GM21515 (cell line): Measurements from ENCODE around the gene ENGASE.
A peak's percentile ranks its signal among the peaks of the same experiment; 100 is the strongest.
"Not testable (repeated sequence)": the region's sequence is repeated elsewhere in the genome, so short reads cannot be mapped to it uniquely, and the experiment has no call there.

Source experiments
- ATAC-seq: cut with Tn5 transposase; IDR thresholded peaks from one replicate; pipeline ENCODE4 v1.9.1; 2021; ENCODE audit not compliant: unreplicated experiment

The ENGASE gene, protein sequence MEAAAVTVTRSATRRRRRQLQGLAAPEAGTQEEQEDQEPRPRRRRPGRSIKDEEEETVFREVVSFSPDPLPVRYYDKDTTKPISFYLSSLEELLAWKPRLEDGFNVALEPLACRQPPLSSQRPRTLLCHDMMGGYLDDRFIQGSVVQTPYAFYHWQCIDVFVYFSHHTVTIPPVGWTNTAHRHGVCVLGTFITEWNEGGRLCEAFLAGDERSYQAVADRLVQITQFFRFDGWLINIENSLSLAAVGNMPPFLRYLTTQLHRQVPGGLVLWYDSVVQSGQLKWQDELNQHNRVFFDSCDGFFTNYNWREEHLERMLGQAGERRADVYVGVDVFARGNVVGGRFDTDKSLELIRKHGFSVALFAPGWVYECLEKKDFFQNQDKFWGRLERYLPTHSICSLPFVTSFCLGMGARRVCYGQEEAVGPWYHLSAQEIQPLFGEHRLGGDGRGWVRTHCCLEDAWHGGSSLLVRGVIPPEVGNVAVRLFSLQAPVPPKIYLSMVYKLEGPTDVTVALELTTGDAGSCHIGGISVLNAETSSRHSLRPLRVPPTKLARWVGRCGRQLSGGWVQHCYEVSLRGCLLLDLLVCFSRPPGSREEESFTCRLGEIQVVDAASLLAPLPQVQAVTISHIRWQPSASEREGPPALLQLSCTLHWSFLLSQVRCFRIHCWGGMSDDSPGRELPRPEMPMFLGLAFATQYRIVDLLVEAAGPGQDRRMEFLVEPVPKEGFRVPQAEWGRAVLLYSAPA

GRCh38 chr17:79074649-79075445 lies at the start of gene ENGASE:
Gene ENGASE, plus strand, starts transcription at chr17:79074824. Its CDS starts 121 bp downstream, at chr17:79074945.
- ATAC-seq = peak; percentile 83

GRCh38 chr17:79024901-79025737 lies 49.5 kb upstream of the ENGASE start:
- no peak for ATAC-seq

DNA sequence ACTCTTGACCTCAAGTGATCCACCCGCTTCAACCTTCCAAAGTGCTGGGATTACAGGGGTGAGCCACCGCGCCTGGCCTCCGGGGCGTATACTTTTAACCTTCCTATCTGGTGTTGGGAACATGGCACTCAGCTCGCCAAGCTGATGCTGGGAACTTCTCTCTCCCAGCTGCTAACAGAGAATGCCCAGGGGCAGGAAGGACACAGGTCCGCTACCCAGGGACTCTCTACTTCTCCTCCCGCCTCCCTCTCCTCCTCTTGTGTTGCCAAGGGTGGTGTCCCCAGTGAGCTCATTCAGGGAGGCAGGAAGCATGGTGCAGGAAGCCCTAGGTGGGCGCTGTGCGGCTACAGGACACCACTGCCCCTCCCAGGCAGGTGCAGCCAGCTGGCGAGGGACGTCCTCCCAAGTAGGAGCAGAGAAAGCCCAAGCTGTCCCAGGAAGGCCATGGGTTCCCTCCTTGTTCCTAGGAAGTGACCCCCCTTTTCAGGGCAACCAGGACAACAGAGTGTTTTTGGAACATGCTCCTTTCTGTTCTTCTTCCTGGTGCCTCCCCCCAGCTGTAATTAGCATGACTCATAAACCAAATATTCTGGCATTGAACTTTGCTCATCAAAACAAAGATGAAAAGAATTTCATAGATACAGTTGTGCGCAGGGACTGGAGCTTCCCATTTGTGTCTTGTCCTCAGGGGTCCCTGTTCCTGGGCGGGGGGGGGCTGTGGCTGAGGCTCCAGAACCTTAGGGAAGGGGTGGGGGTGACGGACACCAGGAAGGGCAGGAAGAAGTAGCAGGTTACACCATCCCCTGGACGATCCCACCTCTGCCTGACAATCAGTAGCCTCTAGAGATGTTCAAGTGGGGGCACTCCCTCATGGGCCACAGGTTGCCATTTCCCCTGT lies 48.0 kb upstream of the ENGASE start:
- no peak for ATAC-seq

DNA sequence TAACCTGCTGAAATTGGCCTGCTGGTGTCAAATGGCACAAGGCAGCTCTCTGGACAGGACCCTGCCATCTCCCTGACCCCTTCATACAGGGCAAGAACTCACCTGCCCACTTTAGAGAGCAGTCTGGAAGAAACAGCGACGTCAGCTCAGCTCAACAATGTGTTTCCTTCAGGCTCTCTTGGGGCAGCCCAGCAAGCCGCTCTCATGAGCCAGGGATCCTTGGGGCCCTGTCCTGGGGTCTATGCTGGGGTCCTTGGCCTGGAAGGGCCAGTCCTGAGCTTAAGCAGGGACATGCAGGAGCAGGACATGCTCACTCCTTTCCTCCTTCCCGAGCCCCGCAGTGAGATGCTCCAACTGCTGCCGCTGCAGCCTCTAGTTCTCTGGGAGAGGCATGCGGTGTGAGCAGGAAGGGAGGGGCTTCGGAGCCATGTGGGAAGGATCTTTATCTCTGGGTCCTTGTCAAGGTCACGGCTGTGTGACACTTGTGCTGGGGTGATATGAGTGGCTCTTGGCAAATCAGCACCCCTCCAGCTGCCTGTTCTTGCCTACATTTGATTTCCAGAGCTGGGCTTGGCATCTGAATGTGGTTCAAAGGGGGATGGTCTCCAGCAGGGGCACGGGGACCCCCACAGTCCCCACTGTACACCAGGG lies 47.2 kb upstream of the ENGASE start:
- ATAC-seq = no peak

- ATAC-seq = no peak
Measured at GRCh38 chr17:79027925-79028491, 46.6 kb upstream of the ENGASE start.

DNA sequence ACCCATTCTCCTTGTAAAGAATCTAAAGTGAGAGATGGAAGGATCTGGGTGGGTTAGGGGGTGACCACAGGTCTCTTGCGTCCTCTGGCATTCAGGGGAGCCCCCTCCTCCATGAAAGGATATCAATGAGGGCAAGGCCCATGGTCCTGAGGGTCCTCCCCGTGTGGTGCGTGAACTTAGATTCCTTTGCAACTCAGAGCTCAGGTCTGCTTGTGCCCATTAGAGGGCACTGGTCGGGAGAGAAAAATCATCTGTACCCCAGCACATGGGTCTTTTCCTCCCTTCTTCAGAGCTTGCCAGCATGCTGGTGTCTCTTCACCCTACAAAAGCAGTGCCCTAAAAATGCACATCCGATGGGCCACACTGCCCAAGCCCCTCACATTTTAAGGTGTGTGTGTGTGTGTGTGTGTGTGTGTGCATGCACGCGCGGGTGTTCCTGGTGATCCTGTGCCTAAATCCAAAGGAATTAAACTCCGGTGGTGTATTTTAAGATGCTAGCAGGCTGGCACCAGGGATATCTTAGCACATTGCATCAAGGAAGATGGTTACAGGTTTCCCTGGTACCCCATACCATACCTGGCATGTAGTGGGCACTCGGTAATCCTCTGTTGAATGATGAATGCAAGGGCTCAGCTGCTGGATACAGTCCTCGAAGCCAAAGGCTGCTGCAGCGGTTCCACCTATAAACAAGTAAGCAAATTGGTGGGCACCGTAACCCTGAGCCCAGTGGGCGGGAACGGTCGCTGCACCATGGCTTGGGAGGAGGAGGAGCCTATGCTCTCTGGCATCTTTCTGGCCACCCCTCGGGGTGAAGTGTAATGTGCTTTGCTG lies 45.9 kb upstream of the ENGASE start:
- ATAC-seq = no peak

DNA sequence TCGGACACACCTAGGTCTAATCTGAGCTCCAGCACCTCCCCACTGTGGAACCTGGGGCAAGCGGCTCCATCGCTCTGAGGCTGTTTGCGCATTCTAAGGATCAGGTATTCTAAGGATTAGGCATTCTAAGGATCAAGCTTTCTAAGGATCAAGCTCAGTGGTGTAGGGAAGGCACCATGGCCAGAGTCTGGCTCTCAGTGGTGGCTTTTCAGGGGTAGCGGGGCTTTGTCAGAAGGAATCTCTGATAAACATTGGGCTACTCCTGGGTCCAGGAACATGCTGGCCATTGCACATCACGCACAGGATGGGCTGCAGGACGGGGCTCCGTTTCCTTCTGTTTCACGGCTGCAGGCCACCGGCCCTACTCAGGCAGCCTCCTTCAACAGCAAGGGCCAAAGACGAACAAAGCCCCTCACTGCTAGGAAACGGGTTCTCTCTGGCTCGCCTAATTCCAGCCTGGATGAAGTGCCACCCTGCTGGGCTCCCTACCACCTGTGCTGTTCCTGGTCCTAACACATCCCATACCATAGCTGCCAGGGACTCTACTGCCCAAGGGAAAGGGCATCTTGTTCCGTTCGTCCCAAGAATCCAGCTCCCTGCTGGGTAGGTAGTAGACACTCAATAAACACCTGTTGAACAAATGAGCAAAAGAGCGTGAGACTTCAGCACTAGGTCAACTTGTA lies 45.2 kb upstream of the ENGASE start:
- ATAC-seq = no peak

- not testable (repeated sequence) for ATAC-seq
Measured at GRCh38 chr17:79030636-79031035, 44.0 kb upstream of the ENGASE start.

DNA sequence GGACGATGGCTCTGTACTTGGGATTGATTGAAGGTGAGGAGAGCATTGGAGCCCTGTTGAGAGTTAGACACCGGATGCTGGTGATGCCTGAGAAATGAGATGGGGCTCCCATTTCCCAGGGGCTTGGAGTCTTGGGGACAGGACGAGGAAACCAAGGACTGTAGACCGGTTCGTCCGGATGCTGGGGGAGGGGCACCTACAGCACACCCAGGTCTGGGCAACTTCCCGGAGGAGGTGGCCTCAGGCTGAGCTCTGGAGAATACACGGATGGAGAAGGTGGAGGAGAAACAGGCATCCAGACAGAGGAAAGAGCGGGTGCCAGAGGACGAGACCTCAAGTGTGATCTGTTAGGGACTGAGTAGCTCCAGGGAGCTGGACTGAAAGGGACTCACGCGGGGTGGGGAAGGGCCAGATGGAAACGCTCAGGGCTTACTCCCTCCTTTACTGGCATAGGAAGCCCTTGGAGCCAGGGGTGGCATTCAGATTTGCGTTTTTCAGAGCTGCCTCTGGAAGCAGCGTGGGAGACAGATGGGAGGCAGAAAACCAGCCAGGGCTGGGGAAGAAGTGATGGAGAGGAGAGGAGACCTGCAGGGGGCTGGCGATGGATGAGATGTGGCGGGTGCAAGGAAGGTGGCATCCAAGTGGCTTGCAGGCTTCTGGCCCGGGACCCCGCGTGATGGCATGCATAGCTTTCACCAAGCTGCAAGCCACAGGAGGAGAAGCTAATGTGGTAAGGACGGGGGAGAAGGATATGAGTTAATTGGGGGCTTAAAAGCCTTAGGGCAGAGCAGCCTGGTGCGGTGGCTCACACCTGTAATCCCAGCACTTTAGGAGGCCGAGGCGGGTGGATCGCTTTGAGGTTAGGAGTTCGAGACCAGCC lies 42.4 kb upstream of the ENGASE start:
- no peak for ATAC-seq

GRCh38 chr17:79033046-79033616 lies 41.5 kb upstream of the ENGASE start:
- no peak for ATAC-seq

DNA sequence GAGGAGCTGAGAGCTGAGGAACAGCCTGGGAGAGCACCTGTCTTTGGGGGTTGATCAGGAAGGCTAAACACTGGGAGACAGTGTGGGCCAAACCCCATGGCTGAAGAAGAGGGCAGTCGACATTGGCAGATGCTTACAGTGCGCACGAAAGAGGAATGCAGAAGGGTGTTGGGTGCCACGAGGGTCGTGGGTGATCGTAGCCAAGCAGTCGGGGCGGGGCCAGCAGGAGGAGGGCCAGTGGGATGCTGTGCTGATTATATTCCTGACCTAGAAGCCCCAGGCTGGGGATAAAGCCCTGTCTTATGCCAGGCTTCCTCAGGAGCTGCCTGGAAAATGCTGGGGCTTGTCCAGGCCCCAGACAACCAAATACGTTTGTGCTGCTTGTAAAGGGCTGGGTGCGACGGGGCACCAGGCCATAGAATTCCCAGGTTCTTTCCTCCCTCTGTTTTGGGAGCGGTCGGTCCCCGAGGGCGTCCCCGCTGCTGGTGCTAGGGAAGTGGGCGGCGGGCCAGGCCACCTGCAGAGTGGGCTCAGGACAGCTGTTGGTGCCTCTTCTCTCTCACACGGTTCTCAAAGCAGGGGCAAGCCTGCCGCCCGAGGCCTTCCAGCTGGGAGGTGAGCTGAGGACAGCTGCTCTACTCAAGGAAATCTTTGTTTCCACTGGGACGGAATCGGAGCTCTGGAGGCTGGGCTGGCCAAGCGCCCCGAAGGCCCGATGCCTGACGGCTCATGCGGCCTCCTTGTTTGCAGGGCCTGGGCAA lies 40.7 kb upstream of the ENGASE start:
- no peak for ATAC-seq

GRCh38 chr17:79034931-79035485 lies 39.6 kb upstream of the ENGASE start:
- ATAC-seq = no peak

DNA sequence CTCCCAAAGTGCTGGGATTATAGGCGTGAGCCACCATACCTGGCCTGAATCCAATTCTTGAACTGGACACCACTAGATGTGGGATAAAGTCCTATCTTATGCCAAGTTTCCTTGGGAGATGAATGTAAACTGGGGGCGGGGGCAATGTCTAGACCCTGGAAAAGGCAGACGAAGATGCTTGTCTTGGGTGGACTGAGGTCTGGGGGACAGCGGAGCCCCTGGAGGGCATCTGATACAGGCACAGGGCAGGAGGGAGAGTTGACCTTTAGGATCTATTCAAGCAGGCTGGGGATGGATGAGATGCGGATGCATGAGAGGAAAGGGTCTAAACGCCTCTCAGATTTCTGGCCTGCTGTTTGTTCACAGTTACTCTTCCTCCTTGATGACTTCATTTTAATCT lies 38.9 kb upstream of the ENGASE start:
- no peak for ATAC-seq

GRCh38 chr17:79036181-79036580 lies 38.4 kb upstream of the ENGASE start:
- ATAC-seq = no peak

DNA sequence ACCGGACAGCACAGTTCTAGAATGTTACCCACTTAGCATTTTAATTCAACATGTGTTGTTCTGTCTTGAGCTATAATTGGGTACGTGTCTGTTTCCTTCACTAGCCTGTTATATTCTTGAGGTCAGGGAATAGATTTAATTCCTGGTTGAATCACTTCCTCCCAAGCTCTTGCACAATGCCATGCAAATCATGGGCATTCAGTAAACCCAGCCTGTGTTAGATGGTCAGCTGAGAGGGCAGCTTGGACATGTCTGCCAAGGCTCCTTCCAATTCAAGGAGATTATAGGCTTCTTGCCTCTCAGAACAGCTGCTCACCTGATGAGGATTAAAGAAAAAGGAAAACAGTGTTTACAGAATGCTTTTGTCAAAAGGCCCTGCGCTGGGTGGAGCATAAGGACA lies 38.0 kb upstream of the ENGASE start:
- ATAC-seq = no peak
